ENCODE measurements around the gene PRPSAP1.

DNA sequence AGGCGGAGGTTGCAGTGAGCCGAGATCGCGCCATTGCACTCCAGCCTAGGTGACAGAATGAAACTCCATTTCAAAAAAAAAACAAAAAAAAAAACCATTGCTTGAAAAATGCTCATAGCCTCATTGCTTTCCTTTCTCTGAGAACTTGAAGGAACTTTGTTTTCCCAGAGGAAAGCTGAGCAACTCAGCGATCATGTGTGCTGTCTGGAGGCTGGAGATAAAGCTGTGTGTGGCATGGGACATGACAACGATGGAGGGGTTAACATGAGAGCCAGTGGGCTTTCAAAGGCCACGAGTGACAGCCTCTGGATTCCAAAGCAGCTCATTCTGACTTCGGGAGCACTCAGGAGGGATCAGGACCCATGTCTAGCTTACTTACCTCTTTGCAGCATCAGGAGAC lies 24.1 kb downstream of the PRPSAP1 start:
- TF ChIP-seq CTCF (IDR thresholded peaks at IDR 0.05) = no peak
- TF ChIP-seq POLR2A (IDR thresholded peaks at IDR 0.05) = no peak
